Vagina (tissue), 2 donors: ENCODE results near the gene CPSF4L. TPM values are rescaled to one million over a fixed set of nuclear protein-coding genes. Genes with fewer than 3 reads are reported as not detected.
A peak's percentile ranks its signal among the peaks of the same experiment; 100 is the strongest.

Experiments
- DNase-seq, 2 donors: peaks; one replicate each; pipeline ENCODE4 v3.0.0-alpha.2; 2017; ENCODE audit errors: extremely low spot score in 2 of 2
- H3K27ac ChIP-seq: fragments of 200-600 bp; sonication (generic); one replicate; pipeline ENCODE4 v1.5.1; 2019
- H3K27me3 ChIP-seq: fragments of 200-600 bp; sonication (generic); one replicate; pipeline ENCODE4 v1.5.1; 2019
- H3K36me3 ChIP-seq, 2 donors: fragments of 200-600 bp; sonication (generic); one replicate each; pipeline ENCODE4 v1.5.1; 2017 to 2019
- H3K4me1 ChIP-seq: fragments of 200-600 bp; sonication (generic); one replicate; pipeline ENCODE4 v1.5.1; 2019
- H3K4me3 ChIP-seq, 2 donors: fragments of 200-600 bp; sonication (generic); 1 replicate in 1 of 2; 2 replicates in 1 of 2; pipeline ENCODE4 v1.5.1; 2016 to 2019
- H3K9me3 ChIP-seq: fragments of 200-600 bp; sonication (generic); one replicate; pipeline ENCODE4 v1.5.1; 2019
- POLR2A ChIP-seq, 2 donors: fragments of 450-650 bp; IDR thresholded peaks; one replicate each; pipeline ENCODE4 v1.6.1; 2017; ENCODE audit warnings: antibody characterized with exemption in 2 of 2, mild to moderate bottlenecking in 2 of 2, moderate library complexity in 2 of 2
- POLR2AphosphoS5 ChIP-seq, 2 donors: sonication (generic); formaldehyde crosslinking; IDR thresholded peaks; one replicate each; pipeline ENCODE4 v1.9.0; 2017; ENCODE audit warnings: antibody characterized with exemption in 2 of 2, mild to moderate bottlenecking in 2 of 2, low read depth in 1 of 2; ENCODE audit not compliant: insufficient read depth in 1 of 2
- intact Hi-C: fragments of 100-400 bp; cut with DNase I; formaldehyde crosslinking; loops from one replicate; pipeline ENCODE4 v1.15.1; 2023
- total RNA-seq: library from RNA; depleted of rRNA; stranded (reverse); fragments of >200 nt; gene quantifications from one replicate; pipeline ENCODE4 v1.2.3, GENCODE V29; 2016
- TF ChIP-seq, protein P1 (sequence below), 3 experiments: fragments of 450-650 bp in 2 of 3; fragments of 200-600 bp in 1 of 3; sonication (generic) in 1 of 3; IDR thresholded peaks; one replicate each; pipeline ENCODE4 v1.5.1; 2017 to 2019; ENCODE audit warnings: antibody characterized with exemption in 3 of 3, mild to moderate bottlenecking in 2 of 3, moderate library complexity in 2 of 3

Gene CPSF4L
- total RNA-seq, 1 donor from 2014 or later: not detected

DNA sequence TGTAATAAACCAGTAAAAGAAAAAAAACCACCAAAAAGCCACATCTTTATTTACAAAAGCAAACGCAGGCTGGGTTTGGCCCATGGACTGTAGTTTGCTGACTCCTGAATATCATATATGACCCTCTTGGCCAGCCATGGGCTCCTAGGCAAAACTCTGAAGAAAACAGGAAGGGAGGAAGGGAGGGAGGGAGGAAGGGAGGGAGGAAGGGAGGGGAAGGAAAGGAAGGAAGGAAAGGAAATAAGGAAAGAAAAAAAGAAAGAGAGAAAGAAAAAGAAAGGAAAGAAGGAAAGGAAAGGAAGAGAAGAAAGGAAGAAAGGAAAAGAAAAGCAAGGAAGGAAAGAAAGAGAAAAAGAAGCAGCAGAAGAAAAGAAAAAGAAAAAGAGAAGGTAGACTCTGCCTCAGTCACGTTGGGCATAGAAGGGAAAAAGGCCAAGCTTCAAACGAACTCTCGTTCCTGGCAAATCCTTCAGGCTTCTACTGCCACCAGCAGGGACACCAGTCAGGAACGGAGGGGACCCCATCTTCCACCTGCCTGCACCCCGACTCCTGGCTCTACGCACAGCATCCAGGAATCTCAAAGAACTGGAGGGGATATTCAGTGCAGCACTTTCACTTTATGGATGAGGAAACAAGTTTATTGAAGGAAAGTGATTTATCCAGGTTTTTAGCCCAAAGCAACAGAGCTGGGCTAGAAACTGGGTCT, 28.0 kb upstream of the CPSF4L start:
- peaks cover 0 to 18% of the 10 kb centered on the region in 2 donors for H3K36me3 ChIP-seq
- no peak for DNase-seq
- H3K9me3 ChIP-seq: no peaks in the 10 kb centered on the region
- H3K27ac ChIP-seq: peak overlapping the region; percentile 93
- H3K4me3 ChIP-seq: no peak overlapping the region
- TF ChIP-seq POLR2A (IDR thresholded peaks at IDR 0.05): no peak
- TF ChIP-seq POLR2AphosphoS5 (IDR thresholded peaks at IDR 0.05; ENCODE audit: insufficient read depth in 1 of 2, low read depth in 1 of 2): no peak
- TF ChIP-seq, protein P1, sequence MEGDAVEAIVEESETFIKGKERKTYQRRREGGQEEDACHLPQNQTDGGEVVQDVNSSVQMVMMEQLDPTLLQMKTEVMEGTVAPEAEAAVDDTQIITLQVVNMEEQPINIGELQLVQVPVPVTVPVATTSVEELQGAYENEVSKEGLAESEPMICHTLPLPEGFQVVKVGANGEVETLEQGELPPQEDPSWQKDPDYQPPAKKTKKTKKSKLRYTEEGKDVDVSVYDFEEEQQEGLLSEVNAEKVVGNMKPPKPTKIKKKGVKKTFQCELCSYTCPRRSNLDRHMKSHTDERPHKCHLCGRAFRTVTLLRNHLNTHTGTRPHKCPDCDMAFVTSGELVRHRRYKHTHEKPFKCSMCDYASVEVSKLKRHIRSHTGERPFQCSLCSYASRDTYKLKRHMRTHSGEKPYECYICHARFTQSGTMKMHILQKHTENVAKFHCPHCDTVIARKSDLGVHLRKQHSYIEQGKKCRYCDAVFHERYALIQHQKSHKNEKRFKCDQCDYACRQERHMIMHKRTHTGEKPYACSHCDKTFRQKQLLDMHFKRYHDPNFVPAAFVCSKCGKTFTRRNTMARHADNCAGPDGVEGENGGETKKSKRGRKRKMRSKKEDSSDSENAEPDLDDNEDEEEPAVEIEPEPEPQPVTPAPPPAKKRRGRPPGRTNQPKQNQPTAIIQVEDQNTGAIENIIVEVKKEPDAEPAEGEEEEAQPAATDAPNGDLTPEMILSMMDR (IDR thresholded peaks at IDR 0.05): no peak
- intact Hi-C loops: loop anchor here (5.0 kb wide), 1 partner anchor 942 kb away; no protein-coding TSS in a partner anchor
- no peaks in the 10 kb centered on the region for H3K27me3 ChIP-seq
- H3K4me1 ChIP-seq: peaks cover 100% of the 10 kb centered on the region

- no peak for DNase-seq
- Histone ChIP-seq H3K27me3 (no peaks in the 10 kb centered on the region), H3K9me3 (no peaks in the 10 kb centered on the region), H3K27ac (peak overlapping the region; percentile 93), H3K36me3 (peaks cover 0 to 26% of the 10 kb centered on the region in 2 donors), H3K4me1 (peaks cover 100% of the 10 kb centered on the region), H3K4me3 (no peak overlapping the region)
- peak in 1 of 2 donors; percentile 52 for TF ChIP-seq POLR2AphosphoS5 (IDR thresholded peaks at IDR 0.05; ENCODE audit: insufficient read depth in 1 of 2, low read depth in 1 of 2)
- TF ChIP-seq POLR2A (IDR thresholded peaks at IDR 0.05): no peak
- intact Hi-C loops: loop anchor here (5.0 kb wide), 1 partner anchor 941 kb away; no protein-coding TSS in a partner anchor
Measured at GRCh38 chr17:73288534-73289302, 27.0 kb upstream of the CPSF4L start.

- no peak for DNase-seq
- H3K27ac ChIP-seq: peak overlapping the region; percentile 93
- intact Hi-C loops: loop anchor here (5.0 kb wide), 1 partner anchor 940 kb away; no protein-coding TSS in a partner anchor
- peak; percentile 38 to 47 for TF ChIP-seq POLR2AphosphoS5 (IDR thresholded peaks at IDR 0.05; ENCODE audit: insufficient read depth in 1 of 2, low read depth in 1 of 2)
- TF ChIP-seq, protein P1 (IDR thresholded peaks at IDR 0.05): no peak
- H3K4me1 ChIP-seq: peaks cover 100% of the 10 kb centered on the region
- peak overlapping the region in 1 of 2 donors; percentile 3 for H3K4me3 ChIP-seq
- H3K36me3 ChIP-seq: peaks cover 0 to 22% of the 10 kb centered on the region in 2 donors
- no peaks in the 10 kb centered on the region for H3K27me3 ChIP-seq
- H3K9me3 ChIP-seq: no peaks in the 10 kb centered on the region
Measured at GRCh38 chr17:73286863-73287296, 25.2 kb upstream of the CPSF4L start.

GRCh38 chr17:73285916-73286862, 24.5 kb upstream of the CPSF4L start:
- intact Hi-C loops: loop anchor here (5.0 kb wide), 1 partner anchor 939 kb away; no protein-coding TSS in a partner anchor
- H3K4me3 ChIP-seq: peak overlapping the region in 1 of 2 donors; percentile 3
- H3K4me1 ChIP-seq: peaks cover 94% of the 10 kb centered on the region
- no peak for DNase-seq
- peaks cover 0 to 22% of the 10 kb centered on the region in 2 donors for H3K36me3 ChIP-seq
- peak overlapping the region; percentile 93 for H3K27ac ChIP-seq
- no peaks in the 10 kb centered on the region for H3K9me3 ChIP-seq
- no peaks in the 10 kb centered on the region for H3K27me3 ChIP-seq
- TF ChIP-seq POLR2A (IDR thresholded peaks at IDR 0.05) (no peak), POLR2AphosphoS5 (IDR thresholded peaks at IDR 0.05; ENCODE audit: insufficient read depth in 1 of 2, low read depth in 1 of 2) (no peak)
- TF ChIP-seq, protein P1 (IDR thresholded peaks at IDR 0.05): no peak

DNA sequence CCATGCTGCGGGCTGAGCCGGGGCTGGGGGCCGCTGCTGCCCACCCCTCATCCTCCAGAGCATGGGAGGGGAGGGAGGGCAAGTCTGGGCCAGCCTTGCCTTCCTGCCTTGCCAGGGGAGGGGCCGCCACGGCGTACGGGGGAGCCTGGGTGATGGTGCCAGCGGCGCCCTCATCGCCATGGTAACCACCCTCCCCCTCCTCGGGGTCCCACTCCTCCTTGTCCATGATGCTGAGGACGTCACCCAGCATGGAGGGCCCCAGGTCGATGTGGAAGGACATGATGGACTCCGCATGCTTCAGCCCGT, 23.9 kb upstream of the CPSF4L start:
- H3K27ac ChIP-seq: peak overlapping the region; percentile 93
- no peaks in the 10 kb centered on the region for H3K27me3 ChIP-seq
- H3K36me3 ChIP-seq: peaks cover 0 to 22% of the 10 kb centered on the region in 2 donors
- intact Hi-C loops: loop anchor here (5.0 kb wide), 1 partner anchor 938 kb away; no protein-coding TSS in a partner anchor
- no peak for DNase-seq
- TF ChIP-seq, protein P1 (IDR thresholded peaks at IDR 0.05): no peak
- TF ChIP-seq POLR2A (IDR thresholded peaks at IDR 0.05): no peak
- no peak for TF ChIP-seq POLR2AphosphoS5 (IDR thresholded peaks at IDR 0.05; ENCODE audit: insufficient read depth in 1 of 2, low read depth in 1 of 2)
- peaks cover 88% of the 10 kb centered on the region for H3K4me1 ChIP-seq
- no peak overlapping the region for H3K4me3 ChIP-seq
- no peaks in the 10 kb centered on the region for H3K9me3 ChIP-seq
